T47D (cell line): ENCODE measurements around the gene HLA-DOB.
"Not testable (repeated sequence)": the region's sequence is repeated elsewhere in the genome, so short reads cannot be mapped to it uniquely, and the experiment has no call there.

ENCODE experiments used
- DNase-seq, 2 experiments: peaks; one replicate each; pipeline versions ENCODE4 v3.0.0 to v3.0.0-alpha.2; 2011 to 2012; ENCODE audit warnings: low read depth in 1 of 2, low spot score in 1 of 2
- JUND ChIP-seq: IDR thresholded peaks from 2 replicates; pipeline ENCODE4 v1.6.1; 2012; ENCODE audit warnings: low read depth
- in situ Hi-C: cut with HindIII; loops from 2 replicates; pipeline ENCODE4 v1.10.0; 2016; ENCODE audit warnings: low sequenced_read_pairs, low pct_unique_long_range_greater_than_20kb

The HLA-DOB gene

DNA sequence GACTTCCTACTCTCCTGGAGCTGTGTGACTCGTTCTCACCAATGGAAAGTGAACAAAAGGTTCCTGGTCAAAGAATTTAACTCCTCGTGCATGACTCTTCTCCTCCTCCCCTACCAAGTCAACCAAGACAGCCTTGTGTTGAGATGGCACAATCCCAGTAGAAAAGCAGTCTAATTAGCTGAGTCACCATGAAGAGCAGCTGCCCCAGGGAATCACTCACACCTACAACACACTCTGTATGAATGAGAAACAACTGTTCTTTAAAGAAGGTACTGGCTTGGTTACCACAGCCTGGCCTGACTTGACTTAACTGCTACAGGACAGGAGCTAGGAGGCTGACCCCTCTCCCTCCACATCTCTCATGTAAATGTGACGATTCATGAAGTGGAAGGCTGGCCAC is 2.9 kb upstream of the HLA-DOB start:
- in situ Hi-C loops, result no loop called here

DNA sequence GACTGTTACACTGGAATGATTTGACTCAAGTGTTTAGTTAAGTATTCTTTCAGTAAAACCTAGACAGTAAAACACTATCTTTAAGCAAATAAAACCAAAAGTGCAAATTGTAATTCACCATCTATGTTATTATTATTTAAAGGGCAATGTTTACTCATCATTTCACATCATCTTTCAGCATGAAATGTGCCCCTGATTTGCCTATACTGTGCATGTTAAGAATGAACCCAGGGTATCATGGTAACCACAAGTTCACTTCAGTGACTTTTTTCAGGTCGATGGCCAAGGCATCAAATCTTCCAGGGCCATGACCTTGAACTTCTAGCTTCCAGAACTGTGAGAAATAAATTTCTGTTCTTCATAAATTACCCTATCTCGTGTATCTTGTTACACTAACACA is 2.1 kb upstream of the HLA-DOB start:
- in situ Hi-C loops, result no loop called here
- TF ChIP-seq JUND, result no peak
- no peak for DNase-seq

More for the DNA sequence above, 2.9 kb upstream of the HLA-DOB start:
- no peak for TF ChIP-seq JUND
- DNase-seq, result peak in 1 of 2 experiments; percentile 42

DNA sequence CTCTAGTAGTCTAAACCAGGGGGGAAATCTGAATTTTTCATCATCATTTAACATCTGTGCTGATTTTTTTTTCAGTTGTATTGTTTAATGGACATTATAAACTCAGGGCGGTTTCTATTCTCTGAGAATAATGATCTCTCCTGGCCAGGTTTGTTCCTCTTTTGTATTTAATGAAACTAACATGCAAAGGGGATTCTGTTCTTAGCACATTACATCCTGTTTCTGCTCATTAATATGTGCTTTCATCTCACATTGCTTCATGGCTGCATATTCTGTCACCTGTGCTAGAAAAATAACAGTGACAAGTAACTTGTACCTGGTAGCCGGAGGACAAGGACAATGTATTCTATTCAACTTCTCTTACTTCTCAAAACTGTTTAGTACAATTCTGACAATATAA is 806 bp downstream of the HLA-DOB start:
- in situ Hi-C loops, result no loop called here
- DNase-seq, result no peak
- no peak for TF ChIP-seq JUND

DNA sequence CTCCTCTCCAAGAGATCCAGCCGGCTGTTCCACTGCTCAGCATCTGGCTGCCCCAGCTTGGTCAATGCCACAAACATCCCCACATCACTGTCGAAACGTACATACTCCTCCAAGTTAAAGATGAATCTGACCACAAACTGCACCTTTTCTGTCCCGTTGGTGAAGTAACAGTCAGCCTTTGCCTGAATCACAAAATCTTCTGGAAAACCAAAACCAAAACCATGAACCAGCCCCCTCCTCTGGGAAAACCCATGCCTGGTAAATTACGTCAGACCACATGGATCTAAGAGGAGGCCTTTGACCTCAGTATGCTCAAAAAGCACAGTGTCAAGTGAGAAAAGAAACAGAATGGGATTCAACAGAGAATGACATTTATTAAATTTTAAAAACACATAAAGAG is 1.7 kb downstream of the HLA-DOB start:
- TF ChIP-seq JUND, result no peak
- DNase-seq, result no peak
- in situ Hi-C loops, result no loop called here

- TF ChIP-seq JUND, result no peak
- in situ Hi-C loops, result no loop called here
These were observed 2.7 kb downstream of the HLA-DOB start for GRCh38 chr6:32814145-32814544.

GRCh38 chr6:32809171-32809570 is 7.6 kb downstream of the HLA-DOB start:
- no peak for TF ChIP-seq JUND
- no peak for DNase-seq
- in situ Hi-C loops, result no loop called here

More at GRCh38 chr6:32814145-32814544, 2.7 kb downstream of the HLA-DOB start:
- DNase-seq, result no peak

- in situ Hi-C loops, result no loop called here
- TF ChIP-seq JUND, result no peak
- DNase-seq, result no peak
These were observed 9.7 kb downstream of the HLA-DOB start for GRCh38 chr6:32807020-32807580.

DNA sequence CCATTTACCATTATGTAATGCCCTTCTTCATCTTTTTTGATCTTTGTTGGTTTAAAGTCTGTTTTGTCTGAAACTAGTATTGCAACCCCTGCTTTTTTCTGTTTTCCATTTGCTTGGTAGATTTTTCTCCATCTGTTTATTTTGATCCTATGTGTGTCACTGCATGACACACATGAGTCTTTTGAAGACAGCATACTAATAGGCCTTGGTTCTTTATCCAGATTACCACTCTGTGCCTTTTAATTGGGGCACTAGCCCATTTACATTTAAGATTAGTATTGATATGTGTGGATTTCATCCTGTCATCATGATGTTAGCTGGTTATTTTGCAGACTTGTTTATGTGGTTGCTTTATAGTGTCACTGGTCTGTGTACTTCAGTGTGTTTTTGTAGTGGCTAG is 11.4 kb downstream of the HLA-DOB start:
- DNase-seq, in situ Hi-C loops: not testable (repeated sequence)

- in situ Hi-C loops, result no loop called here
- DNase-seq, result no peak
- no peak for TF ChIP-seq JUND
These were observed 13.4 kb downstream of the HLA-DOB start for GRCh38 chr6:32803416-32803815.

- no peak for TF ChIP-seq JUND
- in situ Hi-C loops, result no loop called here
These were observed 17.1 kb downstream of the HLA-DOB start for GRCh38 chr6:32799740-32800139.

GRCh38 chr6:32799168-32799567 is 17.6 kb downstream of the HLA-DOB start:
- in situ Hi-C loops, result no loop called here
- no peak for DNase-seq
- no peak for TF ChIP-seq JUND

More at GRCh38 chr6:32799740-32800139, 17.1 kb downstream of the HLA-DOB start:
- no peak for DNase-seq

GRCh38 chr6:32796848-32797776 is 19.7 kb downstream of the HLA-DOB start:
- in situ Hi-C loops, result no loop called here
- DNase-seq, result peak; percentile 32 to 60
- TF ChIP-seq JUND, result no peak

- no peak for TF ChIP-seq JUND
These were observed 22.3 kb downstream of the HLA-DOB start for GRCh38 chr6:32794510-32794909.

GRCh38 chr6:32792901-32793435 is 23.8 kb downstream of the HLA-DOB start:
- in situ Hi-C loops, result no loop called here
- DNase-seq, result no peak
- no peak for TF ChIP-seq JUND

More at GRCh38 chr6:32794510-32794909, 22.3 kb downstream of the HLA-DOB start:
- in situ Hi-C loops, result no loop called here
- no peak for DNase-seq
